ENCODE results near the gene LATS1.

GRCh38 chr6:149763866-149764265, 46.0 kb upstream of the LATS1 start:
- TF ChIP-seq CTCF (IDR thresholded peaks at IDR 0.05) (no peak), GABPA (IDR thresholded peaks at IDR 0.05; ENCODE audit: low read depth) (no peak), NRF1 (IDR thresholded peaks at IDR 0.05; ENCODE audit: low read depth, low read length) (no peak), CHD2 (IDR thresholded peaks at IDR 0.05; ENCODE audit: low read length, partially characterized antibody) (no peak), RAD21 (IDR thresholded peaks at IDR 0.05; ENCODE audit: low read length) (no peak), POLR2AphosphoS5 (IDR thresholded peaks at IDR 0.05; ENCODE audit: low read depth, low read length) (no peak), EZH2phosphoT487 (IDR thresholded peaks at IDR 0.05; ENCODE audit: borderline replicate concordance, low read depth) (no peak), USF2 (IDR thresholded peaks at IDR 0.05; ENCODE audit: borderline replicate concordance, low read depth, low read length) (no peak), EP300 (IDR thresholded peaks at IDR 0.05; ENCODE audit: borderline replicate concordance in 1 of 2, low read depth in 1 of 2, low read length in 1 of 2) (no peak)

Measured in SK-N-SH (cell line).